Stimulated activated CD4-positive, alpha-beta T cell treated with anti-CD3 and anti-CD28 coated beads, Interleukin-1b, Interleukin-23, amount 100 ng/mL, for 48 hours (primary cell): ENCODE measurements around the gene LIPM.

ENCODE experiments used
- DNase-seq: peaks from one replicate; pipeline ENCODE4 v3.0.0-alpha.2; 2020

The LIPM gene

DNA sequence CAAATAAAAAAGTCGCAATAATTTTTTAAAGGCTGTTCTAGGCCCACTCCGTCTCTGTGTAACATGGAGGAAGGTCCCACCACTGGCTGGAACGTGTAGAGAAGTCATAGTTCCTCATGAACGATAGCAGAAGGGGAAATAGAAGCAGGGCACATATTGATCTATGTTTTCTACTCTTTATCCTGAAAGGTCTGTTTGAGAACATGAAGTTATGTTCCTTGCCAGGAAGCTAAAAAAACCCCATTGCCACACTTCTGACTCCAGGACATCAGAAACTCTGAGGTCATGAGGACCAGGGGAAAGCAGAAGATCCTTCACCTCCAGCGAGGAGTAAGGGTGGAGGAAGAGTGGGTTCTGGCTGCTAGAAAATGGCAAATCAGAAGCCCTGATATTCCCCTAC, 38.4 kb downstream of the LIPM start:
- no peak for DNase-seq

DNA sequence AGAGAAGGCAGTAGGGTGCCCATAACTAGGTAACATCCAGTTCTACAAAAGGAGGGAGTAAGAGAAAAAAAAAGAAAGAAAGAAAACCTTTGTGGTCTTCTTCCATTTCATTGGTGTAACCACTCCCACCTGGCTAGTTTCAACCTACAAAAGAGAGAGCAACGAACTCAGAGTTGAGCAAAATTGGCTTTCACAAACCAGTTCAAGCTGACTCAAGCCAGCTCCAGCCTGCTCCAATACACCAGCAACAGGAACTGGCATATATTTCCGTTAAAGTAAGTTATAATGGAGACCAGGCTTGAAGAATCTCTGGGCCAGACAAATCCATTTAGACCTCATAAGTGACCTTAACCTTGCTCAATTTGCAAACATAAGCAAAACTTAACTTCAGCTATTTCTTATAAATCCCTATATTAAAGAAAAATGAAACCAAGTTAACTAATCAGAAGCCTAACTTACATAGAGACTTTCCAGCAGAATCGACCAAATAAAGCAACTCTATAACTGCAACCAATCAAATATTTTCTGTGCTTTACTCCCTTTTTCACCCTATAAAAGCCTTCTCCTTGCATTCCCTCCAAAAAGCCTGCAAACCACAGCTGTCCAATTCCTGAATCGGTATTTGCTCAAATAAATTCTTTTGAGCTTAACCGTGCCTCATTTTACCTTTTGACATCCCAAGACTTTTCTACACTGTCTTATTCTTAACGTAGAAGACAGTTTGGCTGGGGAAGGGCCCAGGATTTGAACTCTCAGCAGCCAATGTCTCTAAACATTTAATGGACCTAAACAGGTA, 39.0 kb downstream of the LIPM start:
- DNase-seq, result no peak

DNA sequence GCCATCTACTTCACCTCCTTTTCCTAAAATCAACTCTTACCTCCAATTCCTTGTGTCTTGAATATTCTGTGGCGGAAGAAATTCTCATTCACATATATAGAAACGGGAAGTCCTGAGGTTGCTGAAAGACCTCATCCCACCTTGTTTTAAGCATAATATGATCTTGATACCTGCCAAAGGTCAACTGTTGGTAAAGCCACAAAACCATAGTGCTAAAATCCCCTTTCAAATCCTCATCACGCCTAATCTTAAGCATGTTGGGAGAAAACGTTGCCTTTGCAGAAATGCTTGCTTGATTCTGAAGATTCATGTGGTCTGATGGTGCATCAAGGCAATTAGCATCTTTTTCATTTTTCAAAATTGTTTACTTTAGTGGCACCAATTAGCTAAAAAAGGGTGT, 40.6 kb downstream of the LIPM start:
- no peak for DNase-seq

DNA sequence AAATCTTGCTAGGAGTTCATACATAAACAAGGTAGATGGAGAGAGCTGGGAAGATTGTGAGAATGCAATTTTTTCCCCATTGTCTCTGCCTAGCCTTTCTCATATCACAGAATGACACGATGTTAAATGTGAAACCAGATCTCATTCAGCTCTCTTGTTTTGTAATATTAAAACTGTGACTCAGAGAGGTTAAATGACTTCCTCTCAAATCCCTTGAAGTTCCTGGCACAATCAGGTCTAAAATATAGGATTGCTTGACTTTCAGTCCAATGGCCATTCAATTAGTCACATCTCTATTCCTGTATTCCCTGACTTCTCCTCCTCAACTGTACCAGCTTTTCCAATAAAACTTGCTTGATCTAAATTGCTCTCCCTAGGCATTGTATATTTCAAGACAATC, 46.0 kb downstream of the LIPM start:
- no peak for DNase-seq

DNA sequence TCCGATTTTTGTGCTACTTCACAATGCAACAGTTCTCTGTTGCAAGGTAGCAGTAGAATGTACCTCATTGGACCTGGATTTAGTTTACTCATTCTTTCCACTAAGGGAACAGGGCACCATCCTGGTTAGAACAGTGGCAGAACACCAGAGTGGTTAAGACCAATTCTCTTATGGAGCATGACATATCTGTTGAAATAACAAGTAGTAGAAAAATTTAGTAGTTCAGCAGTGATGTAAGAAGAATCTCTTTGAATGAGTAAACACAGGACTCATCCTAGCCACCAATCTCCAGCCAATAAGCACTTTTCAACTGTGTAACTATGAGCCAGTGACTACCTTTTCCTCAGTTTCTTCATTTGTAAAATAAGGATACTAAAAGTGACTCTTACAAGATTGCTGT, 46.7 kb downstream of the LIPM start:
- DNase-seq, result no peak

DNA sequence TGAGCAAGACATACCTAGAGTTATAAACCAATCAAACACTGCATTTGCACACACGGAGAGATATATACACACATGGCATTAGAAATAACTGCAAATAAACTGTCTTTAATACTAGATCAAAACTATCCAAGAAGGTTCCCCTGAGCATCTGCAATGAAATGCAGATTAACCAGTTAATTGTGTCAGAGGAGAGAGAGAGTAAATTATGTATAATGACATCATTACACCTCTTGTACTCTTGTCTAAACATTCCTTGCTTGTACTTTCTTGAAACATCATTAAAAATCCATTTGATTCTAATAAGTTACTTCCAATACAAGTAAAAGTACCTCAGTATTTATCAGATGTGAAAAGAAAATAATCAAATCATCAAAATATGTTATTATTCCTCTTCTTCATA, 48.2 kb downstream of the LIPM start:
- DNase-seq, result no peak

DNA sequence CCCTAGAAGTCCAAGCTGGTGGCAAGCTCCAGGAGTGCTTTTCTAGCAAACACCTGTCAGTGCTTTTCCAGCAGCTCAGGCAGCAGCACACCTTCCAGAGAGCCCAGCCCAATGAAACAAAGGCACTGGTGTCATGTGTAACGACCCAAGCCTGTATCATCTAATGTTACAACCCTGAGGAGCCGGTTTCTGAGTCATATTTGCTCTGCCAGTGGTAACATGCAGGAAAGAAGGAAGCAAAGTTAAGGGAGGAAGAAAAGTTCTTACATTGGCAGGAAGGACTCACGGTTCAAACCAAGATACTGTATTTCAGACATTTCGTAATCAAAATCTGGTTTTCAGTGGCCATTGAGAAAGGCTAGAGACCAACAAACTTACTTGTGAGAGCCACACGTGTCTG, 49.2 kb downstream of the LIPM start, which contains the start of gene ANKRD22:
ANKRD22 (minus strand) TSS at position 139 of the 400 bp plus-strand sequence. CDS start 237 bp downstream, outside the sequence.
- no peak for DNase-seq

DNA sequence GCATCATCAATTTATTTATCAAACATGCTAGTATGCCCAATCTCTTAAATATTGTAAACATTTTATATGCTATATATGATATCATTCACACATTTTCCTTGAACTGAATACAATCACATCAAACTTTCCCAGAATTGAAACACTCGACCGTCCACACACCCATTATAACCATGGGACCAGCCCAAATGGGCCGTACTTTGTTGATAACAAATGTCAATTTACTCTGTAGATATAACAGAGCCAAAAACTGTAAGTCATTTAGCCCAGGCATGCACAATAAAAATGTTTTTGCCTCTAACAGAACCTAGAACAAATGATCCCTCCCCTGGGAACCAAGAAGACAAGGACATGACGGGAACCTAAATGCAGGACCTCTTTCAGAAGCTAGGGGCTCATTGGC, 49.8 kb downstream of the LIPM start:
- no peak for DNase-seq

DNA sequence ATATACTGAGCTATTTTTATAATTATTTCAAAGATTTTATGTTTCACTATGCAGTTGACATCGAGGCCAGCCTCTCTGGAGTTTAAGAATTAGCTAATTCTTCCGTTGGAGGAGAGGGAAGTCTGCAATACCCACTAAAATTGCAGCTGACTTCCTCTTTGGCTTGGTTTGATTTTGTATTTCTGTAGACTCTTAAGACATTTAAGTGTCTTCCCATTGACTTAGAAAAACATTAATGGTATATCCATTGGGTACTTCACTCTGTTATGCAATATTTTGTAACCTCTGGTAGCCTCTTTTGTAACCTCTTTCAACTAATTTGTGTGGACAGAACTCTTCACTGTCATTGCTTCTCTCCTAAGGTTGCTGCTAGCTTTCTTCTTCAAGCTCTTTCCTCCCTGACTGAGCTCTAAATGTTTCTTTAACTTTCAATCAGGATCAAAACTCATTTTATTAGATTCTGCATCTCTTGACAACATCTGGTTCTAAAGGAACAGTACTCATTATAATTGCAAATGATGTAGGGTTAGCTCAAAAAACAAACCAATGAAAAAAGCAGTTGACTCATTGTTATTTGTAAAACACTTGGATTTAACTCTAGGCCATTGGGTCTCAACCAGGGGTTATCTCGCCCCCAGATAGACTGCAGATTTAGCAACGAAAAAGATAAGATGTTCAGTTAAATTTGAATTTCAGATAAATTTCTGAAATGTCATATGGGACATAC, 50.8 kb downstream of the LIPM start:
- no peak for DNase-seq

DNA sequence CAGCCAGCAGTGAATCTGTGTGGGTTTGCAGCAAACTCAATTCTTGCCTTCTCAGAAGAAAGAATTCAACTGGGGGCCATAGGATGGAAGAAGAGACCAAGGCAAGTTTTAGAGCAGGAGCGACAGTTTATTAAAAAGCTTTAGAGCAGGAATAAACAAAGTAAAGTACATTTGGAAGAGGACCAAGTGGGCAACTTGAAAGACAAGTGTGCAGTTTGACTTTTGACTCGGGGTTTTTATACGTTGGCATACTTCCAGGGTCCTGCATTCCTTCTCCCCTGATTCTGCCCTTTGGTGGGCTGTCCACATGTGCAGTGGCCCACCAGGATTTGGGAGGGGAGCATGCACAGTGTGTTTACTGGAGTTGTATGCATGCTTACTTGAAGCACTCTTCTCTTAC, 52.2 kb downstream of the LIPM start:
- DNase-seq, result no peak

DNA sequence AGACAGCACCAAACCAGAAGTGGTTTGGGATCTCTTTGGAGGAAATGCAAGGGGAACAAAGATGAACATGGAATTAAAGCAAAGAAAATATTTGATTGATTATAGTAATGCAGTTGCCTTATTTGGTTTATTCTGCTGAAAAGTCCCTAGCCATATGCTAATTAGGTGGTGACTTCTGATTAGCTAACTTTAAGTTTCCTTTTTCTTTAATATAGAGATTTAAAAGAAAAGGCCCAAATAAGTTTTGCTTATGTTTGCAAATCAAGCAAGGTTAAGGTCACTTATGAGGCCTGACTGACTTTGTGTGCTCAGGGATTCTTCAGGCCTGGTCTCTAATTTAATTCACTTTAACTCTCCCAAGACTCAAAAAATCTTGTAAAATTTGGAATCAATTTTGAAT, 55.3 kb downstream of the LIPM start:
- no peak for DNase-seq

DNA sequence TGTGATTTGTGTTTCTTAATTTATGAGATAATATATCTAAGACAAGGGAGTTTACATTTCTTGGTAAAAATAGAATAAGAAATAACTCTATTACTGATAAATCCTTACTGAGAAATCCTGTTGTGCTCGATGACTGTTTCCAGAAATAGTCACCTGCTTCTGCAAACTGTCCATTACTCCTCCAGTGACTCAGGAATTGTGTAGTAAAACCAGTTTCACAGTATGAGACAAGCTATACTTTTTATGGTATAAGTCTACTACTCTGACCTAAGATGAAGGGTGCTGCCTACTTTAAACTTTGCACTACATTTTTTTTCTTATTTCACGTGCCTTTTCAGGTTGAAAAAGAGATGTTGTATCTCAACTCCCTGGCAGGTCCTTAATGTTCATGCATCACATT, 56.0 kb downstream of the LIPM start:
- DNase-seq, result no peak

DNA sequence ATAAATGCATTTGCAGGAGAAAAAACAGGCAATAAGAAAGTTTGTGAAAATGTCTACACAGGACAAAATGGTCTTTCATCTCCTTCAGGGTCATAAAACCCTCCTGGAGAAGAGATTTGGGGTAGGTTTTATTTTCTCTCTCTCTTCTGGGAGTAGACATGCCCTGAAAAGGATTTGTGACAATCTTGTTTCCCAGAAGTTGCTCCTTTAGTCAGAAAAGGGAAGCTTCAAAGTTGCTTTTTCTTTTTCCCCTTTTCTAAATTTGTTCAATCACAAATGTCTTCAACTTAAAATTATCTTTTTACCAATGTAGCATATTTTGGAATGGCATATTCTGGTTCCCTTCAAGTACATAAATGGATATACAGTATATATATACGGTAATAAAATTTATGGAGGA, 58.5 kb downstream of the LIPM start:
- no peak for DNase-seq

DNA sequence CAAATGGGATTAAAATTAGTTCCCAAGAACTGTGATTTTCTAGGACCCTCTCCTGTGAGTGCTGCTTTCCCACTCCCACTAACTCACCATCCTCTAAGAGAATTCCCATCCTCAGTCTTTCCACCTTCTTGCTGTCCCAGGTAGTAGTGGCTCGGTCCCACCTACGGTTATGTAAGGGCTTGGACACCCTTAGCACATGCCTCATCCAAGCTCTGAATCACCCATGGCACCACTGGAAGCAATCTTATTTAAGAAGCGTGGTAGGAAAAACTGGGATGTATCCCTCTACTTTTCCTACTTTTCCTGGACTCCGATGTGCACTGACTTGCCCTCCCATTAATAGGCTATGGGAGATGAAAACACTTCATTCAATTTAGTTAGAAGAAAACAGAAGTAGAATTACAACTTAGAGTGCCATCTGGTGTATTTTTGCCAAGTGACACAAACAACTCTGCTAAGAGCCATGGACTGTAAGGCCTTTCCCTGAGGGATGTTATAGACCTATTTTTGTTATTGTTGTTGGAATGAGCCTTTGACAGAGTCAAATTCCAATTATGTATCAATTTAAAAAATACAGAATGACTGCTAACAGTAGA, 62.8 kb downstream of the LIPM start:
- DNase-seq, result no peak

DNA sequence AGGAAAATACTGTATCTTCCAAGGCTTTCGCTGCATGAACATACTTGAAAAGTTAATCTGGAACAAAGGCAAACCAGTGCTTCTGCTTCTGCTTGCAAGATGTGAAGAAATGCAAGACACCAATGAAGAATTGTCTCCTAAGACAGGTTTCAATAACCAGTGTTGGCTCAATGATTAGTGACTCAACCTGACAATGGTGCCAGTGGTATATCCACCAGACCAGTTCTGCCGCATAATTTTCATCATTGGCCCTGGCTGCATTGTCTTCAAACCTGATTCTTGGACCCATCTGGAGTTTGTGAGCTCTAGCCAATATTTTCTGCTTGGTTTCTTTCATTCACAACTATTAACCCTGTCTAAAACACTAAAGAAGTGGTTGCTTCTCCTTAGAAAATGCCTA, 63.9 kb downstream of the LIPM start:
- no peak for DNase-seq

DNA sequence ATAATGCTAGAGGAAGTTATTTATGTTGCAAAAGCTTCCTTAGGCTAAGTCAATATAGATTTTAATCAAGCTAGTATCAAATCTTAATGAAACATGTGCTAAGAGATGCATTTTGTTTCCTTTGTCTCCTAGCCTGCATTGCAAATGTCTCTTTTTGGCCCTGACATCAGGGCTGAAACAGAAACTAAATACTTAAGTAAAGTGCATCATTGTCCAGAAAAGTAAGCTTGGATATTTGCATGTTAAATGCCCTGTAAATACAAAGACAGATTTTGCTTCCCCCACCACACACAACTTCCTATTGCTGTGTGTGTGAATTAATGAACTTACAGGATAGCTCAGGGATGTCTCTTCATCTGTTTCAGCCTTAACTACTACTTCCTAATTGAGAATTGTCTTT, 67.6 kb downstream of the LIPM start:
- no peak for DNase-seq
